Neural crest cell (in vitro differentiated cells): ENCODE data around the gene ATP5F1E. TPM values are rescaled to one million over a fixed set of nuclear protein-coding genes. Genes with fewer than 3 reads are reported as not detected.

Source experiments
- DNase-seq: peaks from one replicate; pipeline ENCODE4 v3.0.0; 2021; ENCODE audit warnings: low read depth, mixed read lengths, low spot score
- H3K27ac Mint-ChIP-seq: one replicate; pipeline ENCODE4 v1.8.0; 2021; ENCODE audit warnings: mild to moderate bottlenecking, mixed read lengths; ENCODE audit not compliant: unreplicated experiment
- H3K27me3 Mint-ChIP-seq: 2 replicates; pipeline ENCODE4 v1.8.0; 2021; ENCODE audit warnings: low read depth, mild to moderate bottlenecking, mixed read lengths
- H3K36me3 Mint-ChIP-seq: 2 replicates; pipeline ENCODE4 v1.8.0; 2021; ENCODE audit warnings: low read depth, mild to moderate bottlenecking, mixed read lengths
- H3K4me1 Mint-ChIP-seq: 2 replicates; pipeline ENCODE4 v1.8.0; 2021; ENCODE audit warnings: mixed read lengths
- H3K4me3 Mint-ChIP-seq: one replicate; pipeline ENCODE4 v1.8.0; 2021; ENCODE audit warnings: mild to moderate bottlenecking, mixed read lengths
- H3K9me3 Mint-ChIP-seq: 2 replicates; pipeline ENCODE4 v1.8.0; 2021; ENCODE audit warnings: mixed read lengths
- CTCF ChIP-seq: fragments of 200-600 bp; sonication (generic); conservative IDR thresholded peaks from 2 replicates; pipeline ENCODE4 v1.5.0; 2021; ENCODE audit warnings: antibody characterized with exemption, mild to moderate bottlenecking
- total RNA-seq: library from RNA; stranded (reverse); gene quantifications from 2 replicates; pipeline ENCODE4 v1.2.1, GENCODE V29; 2021

The ATP5F1E gene
- total RNA-seq, 1 donor from 2014 or later = 66.0 TPM

- peaks cover 26% of the 10 kb centered on the region for H3K4me1 Mint-ChIP-seq
- no peak for DNase-seq
These were observed 15.2 kb downstream of the ATP5F1E start for GRCh38 chr20:59016795-59017492.

GRCh38 chr20:59015812-59016711 lies 16.1 kb downstream of the ATP5F1E start:
- DNase-seq = no peak
- H3K4me1 Mint-ChIP-seq = peaks cover 26% of the 10 kb centered on the region
- H3K27me3 Mint-ChIP-seq = no peaks in the 10 kb centered on the region
- no peak overlapping the region for H3K4me3 Mint-ChIP-seq
- no peaks in the 10 kb centered on the region for H3K36me3 Mint-ChIP-seq
- TF ChIP-seq CTCF = no peak
- no peaks in the 10 kb centered on the region for H3K9me3 Mint-ChIP-seq
- H3K27ac Mint-ChIP-seq = peak overlapping the region; percentile 79

More at GRCh38 chr20:59016795-59017492, 15.2 kb downstream of the ATP5F1E start:
- no peak for TF ChIP-seq CTCF
- H3K27me3 Mint-ChIP-seq = no peaks in the 10 kb centered on the region
- no peak overlapping the region for H3K4me3 Mint-ChIP-seq
- no peaks in the 10 kb centered on the region for H3K9me3 Mint-ChIP-seq
- H3K27ac Mint-ChIP-seq = no peak overlapping the region
- no peaks in the 10 kb centered on the region for H3K36me3 Mint-ChIP-seq

GRCh38 chr20:59015411-59015810 lies 16.7 kb downstream of the ATP5F1E start:
- DNase-seq = no peak
- H3K27ac Mint-ChIP-seq = peak overlapping the region; percentile 24
- no peaks in the 10 kb centered on the region for H3K36me3 Mint-ChIP-seq
- peaks cover 27% of the 10 kb centered on the region for H3K4me1 Mint-ChIP-seq
- H3K4me3 Mint-ChIP-seq = no peak overlapping the region
- H3K27me3 Mint-ChIP-seq = no peaks in the 10 kb centered on the region
- TF ChIP-seq CTCF = no peak
- H3K9me3 Mint-ChIP-seq = no peaks in the 10 kb centered on the region

- H3K27me3 Mint-ChIP-seq = no peaks in the 10 kb centered on the region
- no peak for DNase-seq
- TF ChIP-seq CTCF = no peak
- no peaks in the 10 kb centered on the region for H3K9me3 Mint-ChIP-seq
- H3K4me1 Mint-ChIP-seq = peaks cover 32% of the 10 kb centered on the region
- H3K27ac Mint-ChIP-seq = peak overlapping the region; percentile 24
- H3K36me3 Mint-ChIP-seq = no peaks in the 10 kb centered on the region
- no peak overlapping the region for H3K4me3 Mint-ChIP-seq
These were observed 17.3 kb downstream of the ATP5F1E start for GRCh38 chr20:59014680-59015389.

- no peak overlapping the region for H3K27ac Mint-ChIP-seq
- no peaks in the 10 kb centered on the region for H3K9me3 Mint-ChIP-seq
- TF ChIP-seq CTCF = no peak
- no peak for DNase-seq
- H3K4me3 Mint-ChIP-seq = no peak overlapping the region
- no peaks in the 10 kb centered on the region for H3K36me3 Mint-ChIP-seq
- no peaks in the 10 kb centered on the region for H3K27me3 Mint-ChIP-seq
- peaks cover 35% of the 10 kb centered on the region for H3K4me1 Mint-ChIP-seq
These were observed 18.1 kb downstream of the ATP5F1E start for GRCh38 chr20:59013959-59014608.
